WTC11 (cell line): ENCODE data around the gene JADE2. TPM values are rescaled to one million over a fixed set of nuclear protein-coding genes. Genes with fewer than 3 reads are reported as not detected.
A peak's percentile ranks its signal among the peaks of the same experiment; 100 is the strongest.

ENCODE experiments used
- ATAC-seq: fragments of 200-7000 bp; cut with Tn5 transposase; 2 replicates; pipeline ENCODE4 v1.10.0; 2021; ENCODE audit warnings: mild to moderate bottlenecking, moderate library complexity
- CTCF ChIA-PET: fragments of 300-600 bp; sonication (Branson Sonifier 250); formaldehyde crosslinking; loops from one replicate; lab custom pipeline; 2021; ENCODE audit warnings: antibody characterized with exemption; lab: Charles Lee
- POLR2A ChIA-PET: fragments of 350-600 bp; sonication (Branson Sonifier 250); formaldehyde crosslinking; loops from one replicate; lab custom pipeline; 2021; ENCODE audit warnings: antibody characterized with exemption; lab: Charles Lee
- DNase-seq: peaks from one replicate; pipeline ENCODE4 v3.0.0; 2021; ENCODE audit warnings: low spot score
- H3K27ac Mint-ChIP-seq: 2 replicates; pipeline ENCODE4 v1.8.0; 2021; ENCODE audit warnings: mixed read lengths
- H3K27me3 Mint-ChIP-seq: 2 replicates; pipeline ENCODE4 v1.8.0; 2021; ENCODE audit warnings: low read depth, mild to moderate bottlenecking, moderate library complexity, mixed read lengths
- H3K36me3 Mint-ChIP-seq: 2 replicates; pipeline ENCODE4 v1.8.0; 2021; ENCODE audit warnings: mixed read lengths
- H3K4me1 Mint-ChIP-seq: 2 replicates; pipeline ENCODE4 v1.8.0; 2022; ENCODE audit warnings: mixed read lengths
- H3K4me3 Mint-ChIP-seq: 2 replicates; pipeline ENCODE4 v1.8.0; 2021; ENCODE audit warnings: mild to moderate bottlenecking, moderate library complexity, mixed read lengths
- H3K9me3 Mint-ChIP-seq: 2 replicates; pipeline ENCODE4 v1.8.0; 2021; ENCODE audit warnings: mixed read lengths
- AFF4 ChIP-seq: sonication (generic); formaldehyde crosslinking; IDR thresholded peaks from 2 replicates; pipeline ENCODE4 v1.8.1; 2023; ENCODE audit warnings: mild to moderate bottlenecking, missing genetic modification reagents, borderline replicate concordance
- ATF3 ChIP-seq: sonication (generic); formaldehyde crosslinking; conservative IDR thresholded peaks from 2 replicates; pipeline ENCODE4 v1.8.1; 2022; ENCODE audit warnings: mild to moderate bottlenecking, missing genetic modification reagents
- CREB1 ChIP-seq: sonication (generic); formaldehyde crosslinking; IDR thresholded peaks from 2 replicates; pipeline ENCODE4 v1.8.0; 2023; ENCODE audit warnings: mild to moderate bottlenecking, missing genetic modification reagents
- E2F1 ChIP-seq: sonication (generic); formaldehyde crosslinking; IDR thresholded peaks from 2 replicates; pipeline ENCODE4 v1.8.0; 2022; ENCODE audit warnings: mild to moderate bottlenecking, missing genetic modification reagents
- E2F4 ChIP-seq: sonication (generic); formaldehyde crosslinking; IDR thresholded peaks from 2 replicates; pipeline ENCODE4 v1.8.1; 2022; ENCODE audit warnings: low read depth, mild to moderate bottlenecking, moderate library complexity, missing genetic modification reagents, borderline replicate concordance
- ELF4 ChIP-seq: sonication (generic); formaldehyde crosslinking; IDR thresholded peaks from 2 replicates; pipeline ENCODE4 v1.8.1; 2022; ENCODE audit warnings: low read depth, mild to moderate bottlenecking, moderate library complexity, missing genetic modification reagents
- FOXP4 ChIP-seq: sonication (generic); formaldehyde crosslinking; IDR thresholded peaks from 2 replicates; pipeline ENCODE4 v1.8.0; 2022; ENCODE audit warnings: mild to moderate bottlenecking, missing genetic modification reagents
- GABPB1 ChIP-seq: sonication (generic); formaldehyde crosslinking; IDR thresholded peaks from 2 replicates; pipeline ENCODE4 v1.8.1; 2023; ENCODE audit warnings: mild to moderate bottlenecking, missing genetic modification reagents
- GRHL2 ChIP-seq: fragments of 250-450 bp; sonication (Bioruptor Pico); IDR thresholded peaks from 2 replicates; pipeline ENCODE4 v1.8.0; 2022; ENCODE audit warnings: mild to moderate bottlenecking, moderate library complexity; ENCODE audit not compliant: insufficient replicate concordance, severe bottlenecking
- GTF2I ChIP-seq: fragments of 250-450 bp; sonication (Bioruptor Pico); conservative IDR thresholded peaks from 2 replicates; pipeline ENCODE4 v1.4.0; 2021; ENCODE audit warnings: mild to moderate bottlenecking
- HMGA2 ChIP-seq: fragments of 250-450 bp; sonication (Bioruptor Pico); IDR thresholded peaks from 2 replicates; pipeline ENCODE4 v1.4.0; 2021; ENCODE audit warnings: mild to moderate bottlenecking, moderate library complexity
- MYBL2 ChIP-seq: sonication (generic); formaldehyde crosslinking; IDR thresholded peaks from 2 replicates; pipeline ENCODE4 v1.8.1; 2023; ENCODE audit warnings: mild to moderate bottlenecking, moderate library complexity, missing genetic modification reagents
- NR2C2 ChIP-seq: sonication (generic); formaldehyde crosslinking; IDR thresholded peaks from 2 replicates; pipeline ENCODE4 v1.8.0; 2022; ENCODE audit warnings: mild to moderate bottlenecking, missing genetic modification reagents
- OVOL2 ChIP-seq: fragments of 250-450 bp; sonication (Bioruptor Pico); IDR thresholded peaks from 2 replicates; pipeline ENCODE4 v1.9.0; 2021; ENCODE audit warnings: mild to moderate bottlenecking, borderline replicate concordance
- PREB ChIP-seq: sonication (generic); formaldehyde crosslinking; IDR thresholded peaks from 2 replicates; pipeline ENCODE4 v1.8.1; 2022; ENCODE audit warnings: mild to moderate bottlenecking, missing genetic modification reagents, moderate library complexity, borderline replicate concordance
- RELA ChIP-seq: sonication (generic); formaldehyde crosslinking; IDR thresholded peaks from 2 replicates; pipeline ENCODE4 v1.8.1; 2022; ENCODE audit warnings: missing genetic modification reagents, mild to moderate bottlenecking, borderline replicate concordance
- SP1 ChIP-seq: sonication (generic); formaldehyde crosslinking; conservative IDR thresholded peaks from 2 replicates; pipeline ENCODE4 v1.8.1; 2022; ENCODE audit warnings: missing genetic modification reagents
- TEAD1 ChIP-seq: sonication (generic); formaldehyde crosslinking; IDR thresholded peaks from 2 replicates; pipeline ENCODE4 v1.8.0; 2022; ENCODE audit warnings: mild to moderate bottlenecking, missing genetic modification reagents
- TEAD4 ChIP-seq: sonication (generic); formaldehyde crosslinking; IDR thresholded peaks from 2 replicates; pipeline ENCODE4 v1.8.0; 2022; ENCODE audit warnings: mild to moderate bottlenecking, missing genetic modification reagents
- USF2 ChIP-seq: sonication (generic); formaldehyde crosslinking; IDR thresholded peaks from 2 replicates; pipeline ENCODE4 v1.8.1; 2023; ENCODE audit warnings: mild to moderate bottlenecking, missing genetic modification reagents, moderate library complexity
- ZNF232 ChIP-seq: sonication (generic); formaldehyde crosslinking; IDR thresholded peaks from 2 replicates; pipeline ENCODE4 v1.8.0; 2022; ENCODE audit warnings: mild to moderate bottlenecking, missing genetic modification reagents
- ZNF416 ChIP-seq: fragments of 250-450 bp; sonication (Bioruptor Pico); IDR thresholded peaks from 2 replicates; pipeline ENCODE4 v1.9.0; 2021; ENCODE audit warnings: mild to moderate bottlenecking, inconsistent platforms
- ZSCAN18 ChIP-seq: fragments of 250-450 bp; sonication (Bioruptor Pico); IDR thresholded peaks from 2 replicates; pipeline ENCODE4 v2.1.2; 2022; ENCODE audit warnings: mild to moderate bottlenecking, moderate library complexity
- total RNA-seq: library from RNA; stranded (reverse); gene quantifications from 3 replicates; pipeline ENCODE4 v1.2.3, GENCODE V29; 2021

Gene JADE2
- total RNA-seq, 1 experiment from 2014 or later = 40.8 TPM

GRCh38 chr5:134526483-134527155 is 1.1 kb downstream of the JADE2 start:
- POLR2A ChIA-PET = interaction anchor here (0.9 to 5.8 kb wide), 12 partner anchors 13 to 155 kb away, joined by 4 to 58 read pairs (median 6); partner anchors contain the start of genes CDKN2AIPNL and UBE2B
- H3K9me3 Mint-ChIP-seq = no peaks in the 10 kb centered on the region
- peaks cover 51% of the 10 kb centered on the region for H3K4me1 Mint-ChIP-seq
- no peak; the same call in 1 of the 2 replicates for ATAC-seq
- H3K27ac Mint-ChIP-seq = peak overlapping the region; percentile 91; the same call in 1 of the 2 replicates
- peak; percentile 88 for DNase-seq
- peak overlapping the region; percentile 85 for H3K4me3 Mint-ChIP-seq
- H3K27me3 Mint-ChIP-seq = no peaks in the 10 kb centered on the region
- no peaks in the 10 kb centered on the region for H3K36me3 Mint-ChIP-seq
- CTCF ChIA-PET = interaction anchor here (0.6 to 6.6 kb wide), 34 partner anchors 10 to 397 kb away, joined by 3 to 54 read pairs (median 6); partner anchors contain the start of genes CDKN2AIPNL and UBE2B
- TF ChIP-seq ZNF232 (CRISPR knock-in tag) (0 out of 2 replicates have a peak, but pooled peaks have one; percentile 35), RELA (CRISPR knock-in tag) (peak; percentile 53; the same call in 1 of the 2 replicates), ELF4 (CRISPR knock-in tag) (0 out of 2 replicates have a peak, but pooled peaks have one; percentile 36), HMGA2 (CRISPR knock-in tag) (no peak), GRHL2 (no peak), NR2C2 (CRISPR knock-in tag) (no peak), PREB (CRISPR knock-in tag) (0 out of 2 replicates have a peak, but pooled peaks have one; percentile 32), AFF4 (0 out of 2 replicates have a peak, but pooled peaks have one; percentile 77), TEAD1 (peak; percentile 32; the same call in 1 of the 2 replicates), E2F4 (CRISPR knock-in tag) (no peak), FOXP4 (CRISPR knock-in tag) (0 out of 2 replicates have a peak, but pooled peaks have one; percentile 61), MYBL2 (0 out of 2 replicates have a peak, but pooled peaks have one; percentile 28), E2F1 (CRISPR knock-in tag) (no peak), ZSCAN18 (CRISPR knock-in tag) (no peak), GABPB1 (CRISPR knock-in tag) (peak; percentile 46; the same call in 1 of the 2 replicates), OVOL2 (no peak), ATF3 (no peak), CREB1 (CRISPR knock-in tag) (0 out of 2 replicates have a peak, but pooled peaks have one; percentile 27), USF2 (CRISPR knock-in tag) (peak; percentile 67), GTF2I (CRISPR knock-in tag) (no peak), TEAD4 (CRISPR knock-in tag) (0 out of 2 replicates have a peak, but pooled peaks have one; percentile 5), SP1 (CRISPR knock-in tag) (peak; percentile 75), ZNF416 (CRISPR knock-in tag) (peak; percentile 30; the same call in 1 of the 2 replicates)
